GM13976 (cell line): Measurements from ENCODE around the gene LONRF3.
"Not testable (repeated sequence)": the region's sequence is repeated elsewhere in the genome, so short reads cannot be mapped to it uniquely, and the experiment has no call there.

Experiments
- DNase-seq: peaks from one replicate; pipeline ENCODE4 v3.0.0; 2012; ENCODE audit warnings: low spot score
- CTCF ChIP-seq: IDR thresholded peaks from 2 replicates; pipeline ENCODE4 v1.5.1; 2012; ENCODE audit warnings: borderline replicate concordance, mild to moderate bottlenecking; ENCODE audit not compliant: insufficient read depth; ENCODE audit errors: extremely low read depth, missing control alignments, control extremely low read depth
- in situ Hi-C: fragments of 300-500 bp; cut with MboI; formaldehyde crosslinking; loops from one replicate; pipeline ENCODE4 v1.12.0; 2022; ENCODE audit warnings: low sequenced_read_pairs, mixed read lengths, inconsistent platforms; ENCODE audit not compliant: unreplicated experiment

Gene LONRF3

GRCh38 chrX:119015407-119016237 is 41.2 kb downstream of the LONRF3 start:
- in situ Hi-C loops, result no loop called here
- DNase-seq, result peak; percentile 41
- TF ChIP-seq CTCF, result no peak

- DNase-seq, result no peak
- TF ChIP-seq CTCF, result no peak
- in situ Hi-C loops, result no loop called here
Measured at GRCh38 chrX:119017077-119017476, 42.7 kb downstream of the LONRF3 start.

- in situ Hi-C loops, result no loop called here
- no peak for TF ChIP-seq CTCF
- DNase-seq, result no peak
Measured at GRCh38 chrX:119025900-119026299, 51.5 kb downstream of the LONRF3 start.

- DNase-seq, in situ Hi-C loops: not testable (repeated sequence)
Measured at GRCh38 chrX:119026344-119026743, 51.9 kb downstream of the LONRF3 start.

GRCh38 chrX:119027960-119028732 is 53.7 kb downstream of the LONRF3 start:
- DNase-seq, in situ Hi-C loops: not testable (repeated sequence)

GRCh38 chrX:119028733-119029330 is 54.4 kb downstream of the LONRF3 start:
- in situ Hi-C loops, result no loop called here
- TF ChIP-seq CTCF, result no peak
- no peak for DNase-seq

GRCh38 chrX:119029656-119030055 is 55.2 kb downstream of the LONRF3 start:
- DNase-seq, in situ Hi-C loops: not testable (repeated sequence)

GRCh38 chrX:119030990-119031389 is 56.6 kb downstream of the LONRF3 start:
- no peak for DNase-seq
- in situ Hi-C loops, result no loop called here
- no peak for TF ChIP-seq CTCF
